GM21526 (cell line): ENCODE results near the gene RGS19.
"Not testable (repeated sequence)": the region's sequence is repeated elsewhere in the genome, so short reads cannot be mapped to it uniquely, and the experiment has no call there.

Experiments
- ATAC-seq: cut with Tn5 transposase; IDR thresholded peaks from one replicate; pipeline ENCODE4 v1.9.1; 2021; ENCODE audit warnings: moderate library complexity; ENCODE audit not compliant: unreplicated experiment, low FRiP score

RGS19 gene

GRCh38 chr20:64079273-64080012, at the start of gene RGS19:
Gene RGS19, minus strand, starts transcription at chr20:64079518. Its CDS starts 2,632 bp downstream, at chr20:64076886.
- no peak for ATAC-seq

GRCh38 chr20:64123517-64123916, 44.2 kb upstream of the RGS19 start:
- ATAC-seq, result not testable (repeated sequence)

GRCh38 chr20:64122927-64123326, 43.6 kb upstream of the RGS19 start:
- ATAC-seq, result not testable (repeated sequence)

DNA sequence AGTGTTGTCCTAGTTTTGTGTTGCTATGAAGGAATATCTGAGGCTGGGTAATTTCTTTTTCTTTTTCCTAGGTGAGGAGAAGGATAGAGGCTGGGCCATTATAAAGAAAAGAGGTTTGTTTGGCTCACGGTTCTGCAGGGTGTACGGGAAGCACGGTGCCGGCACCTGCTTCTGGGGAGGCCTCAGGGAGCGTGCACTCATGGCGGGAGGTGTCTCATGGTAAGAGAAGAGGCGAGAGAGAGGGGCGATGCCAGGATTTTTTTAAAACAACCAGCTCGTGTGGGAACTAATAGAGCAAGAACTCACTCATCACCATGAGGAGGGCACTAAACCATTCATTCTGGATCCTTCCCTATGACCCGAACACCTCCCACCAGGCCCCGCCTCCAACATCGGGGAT, 42.3 kb upstream of the RGS19 start:
- no peak for ATAC-seq

DNA sequence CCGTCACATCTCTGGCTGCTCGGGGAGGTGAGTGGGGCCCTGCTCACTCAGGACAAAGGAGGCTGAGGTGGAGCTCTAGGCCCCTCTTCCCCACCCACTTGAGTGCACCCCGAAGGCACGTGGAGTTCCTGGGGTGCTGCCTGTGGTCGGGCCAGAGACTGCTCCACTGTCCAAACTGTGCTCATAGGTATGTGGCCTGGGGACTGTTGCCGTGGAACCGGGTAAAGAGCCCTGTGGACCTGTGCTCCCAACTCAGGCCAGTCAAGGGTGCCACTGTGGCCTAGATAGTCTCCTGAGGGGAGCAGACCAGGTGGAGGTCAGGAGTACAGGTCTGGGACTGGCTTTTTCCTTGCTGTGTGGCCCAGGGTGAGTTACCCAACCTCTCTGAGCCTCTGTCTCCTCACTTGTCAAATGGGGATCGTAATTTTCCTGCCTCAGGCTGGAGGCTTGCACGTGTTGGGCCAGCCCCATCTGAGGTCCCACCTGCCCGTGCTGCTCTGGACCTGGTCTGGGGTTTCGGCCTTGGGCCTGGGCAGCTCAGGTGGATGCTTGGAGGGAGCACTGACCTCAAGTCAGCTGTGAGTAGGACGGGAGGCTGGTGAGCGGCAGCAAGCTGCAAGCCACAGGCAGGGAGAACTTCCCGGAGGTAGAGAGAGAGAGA, 40.5 kb upstream of the RGS19 start:
- ATAC-seq, result no peak

DNA sequence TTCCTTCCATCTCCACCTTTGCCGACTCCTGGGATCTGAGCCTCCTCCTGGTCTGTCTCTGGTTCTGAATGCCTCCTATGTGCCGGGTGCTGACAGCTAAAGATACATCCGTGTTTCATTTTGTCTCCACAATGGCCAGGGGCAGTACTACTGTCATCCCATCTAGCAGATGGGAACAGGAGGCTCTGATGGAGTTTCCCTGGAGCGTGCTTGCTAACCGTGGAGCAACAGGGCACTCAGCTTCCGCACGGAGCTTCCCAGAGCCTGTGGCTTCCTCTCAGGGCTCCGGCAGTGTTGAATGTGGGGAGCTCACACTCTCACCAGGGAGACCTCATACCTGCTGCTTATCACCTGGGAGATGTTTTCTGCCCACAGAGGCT, 40.0 kb upstream of the RGS19 start:
- ATAC-seq, result no peak

DNA sequence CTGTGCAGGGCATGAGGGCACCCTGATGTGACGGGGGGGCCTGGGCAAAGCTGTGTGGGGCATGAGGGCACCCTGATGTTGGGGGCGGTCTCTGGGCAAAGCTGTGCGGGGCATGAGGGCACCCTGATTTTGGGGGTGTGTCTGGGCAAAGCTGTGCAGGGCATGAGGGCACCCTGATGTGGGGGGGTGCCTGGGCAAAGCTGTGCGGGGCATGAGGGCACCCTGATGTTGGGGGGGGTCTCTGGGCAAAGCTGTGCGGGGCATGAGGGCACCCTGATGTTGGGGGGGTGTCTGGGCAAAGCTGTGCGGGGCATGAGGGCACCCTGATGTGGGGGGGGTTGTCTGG, 38.1 kb upstream of the RGS19 start:
- ATAC-seq, result not testable (repeated sequence)

GRCh38 chr20:64116541-64117431, 37.5 kb upstream of the RGS19 start:
- no peak for ATAC-seq

- no peak for ATAC-seq
These were observed 36.7 kb upstream of the RGS19 start for GRCh38 chr20:64116016-64116415.

DNA sequence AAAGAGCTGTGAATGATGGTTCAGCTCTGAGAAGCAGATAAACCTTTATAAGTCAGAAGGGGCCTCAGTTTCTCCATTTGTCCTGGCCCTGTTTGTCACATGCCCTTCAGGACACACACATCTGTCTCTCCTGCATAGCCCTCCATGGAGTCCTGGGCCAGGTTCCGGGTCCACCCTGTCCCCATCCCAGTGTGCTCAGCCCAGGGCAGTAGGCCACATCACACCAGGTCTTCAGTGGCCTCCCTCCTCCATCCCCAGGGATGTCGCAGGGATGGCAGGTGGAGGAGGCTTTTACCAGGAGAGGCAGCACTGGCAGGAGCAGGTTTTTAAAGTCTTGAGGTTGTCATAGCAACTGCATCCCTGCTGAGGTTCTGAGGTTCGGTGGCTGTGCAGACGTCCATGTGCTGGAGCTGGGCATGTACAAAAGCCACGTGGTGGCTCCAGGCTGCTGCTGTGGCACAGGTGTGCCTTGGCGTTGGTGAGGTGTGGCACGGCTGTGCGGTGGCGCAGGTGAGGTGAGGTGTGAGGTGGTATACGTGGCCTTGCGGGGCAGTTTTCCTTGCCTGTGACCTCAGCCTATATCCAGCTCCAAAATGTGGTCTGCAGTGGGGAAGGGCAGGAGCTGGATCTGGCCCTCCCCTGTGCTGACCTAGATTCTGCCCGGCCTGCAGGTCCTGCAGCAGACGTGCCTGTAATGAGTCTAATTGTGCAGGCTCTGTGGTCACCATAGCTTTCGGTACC, 36.0 kb upstream of the RGS19 start:
- ATAC-seq, result no peak

- no peak for ATAC-seq
These were observed 35.1 kb upstream of the RGS19 start for GRCh38 chr20:64114356-64114971.

- ATAC-seq, result no peak
These were observed 34.6 kb upstream of the RGS19 start for GRCh38 chr20:64113796-64114355.

GRCh38 chr20:64113444-64113775, 34.1 kb upstream of the RGS19 start:
- ATAC-seq, result no peak

DNA sequence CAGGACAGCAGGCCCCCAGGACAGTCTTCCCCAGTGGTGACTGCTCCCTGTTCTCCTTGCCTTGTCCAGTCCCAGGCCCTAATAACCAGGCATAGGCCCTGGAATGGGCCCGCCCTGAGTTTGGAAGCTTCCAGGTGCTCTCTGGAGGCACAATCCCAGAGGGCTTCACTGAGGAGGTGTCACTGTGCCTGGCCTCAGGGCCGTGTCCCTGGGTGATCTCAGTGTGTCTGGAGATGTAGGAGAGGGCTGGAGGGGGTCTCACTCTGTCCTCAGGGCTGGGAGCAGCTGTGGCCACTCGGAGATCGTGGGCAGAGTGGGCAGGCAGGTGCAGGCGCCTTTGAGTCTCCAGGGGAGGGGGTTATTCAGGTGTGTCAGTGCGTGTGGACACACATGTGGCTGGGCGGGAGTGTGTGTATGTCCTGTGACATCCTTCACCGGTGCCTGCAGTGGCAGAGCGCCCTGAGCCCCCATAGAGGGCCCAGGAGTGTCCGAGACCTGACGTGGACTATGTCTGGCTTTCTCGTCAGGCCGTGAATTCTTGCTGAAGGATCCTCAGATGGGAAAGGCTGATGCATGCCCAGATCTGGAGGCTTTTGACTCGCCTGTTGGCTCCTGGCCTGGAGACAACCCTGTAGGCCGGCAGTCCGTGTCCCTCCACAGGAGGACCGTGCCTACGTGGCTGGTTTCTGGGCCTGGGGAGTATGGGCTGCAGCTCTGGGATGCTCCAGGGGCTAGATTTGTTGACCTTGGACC, 33.5 kb upstream of the RGS19 start:
- ATAC-seq, result no peak

GRCh38 chr20:64111841-64112641, 32.7 kb upstream of the RGS19 start:
- ATAC-seq, result no peak

- no peak for ATAC-seq
These were observed 31.2 kb upstream of the RGS19 start for GRCh38 chr20:64110411-64111068.

- no peak for ATAC-seq
These were observed 30.6 kb upstream of the RGS19 start for GRCh38 chr20:64109831-64110391.
